Inflammatory macrophage treated with lipopolysaccharide for 1 hour (primary cell): ENCODE measurements around the gene ITLN1.
A peak's percentile ranks its signal among the peaks of the same experiment; 100 is the strongest.
"Not testable (repeated sequence)": the region's sequence is repeated elsewhere in the genome, so short reads cannot be mapped to it uniquely, and the experiment has no call there.

Experiments used
- DNase-seq, 2 donors: peaks; one replicate each; pipeline ENCODE4 v3.0.0-alpha.2; 2020 to 2022

Gene ITLN1

DNA sequence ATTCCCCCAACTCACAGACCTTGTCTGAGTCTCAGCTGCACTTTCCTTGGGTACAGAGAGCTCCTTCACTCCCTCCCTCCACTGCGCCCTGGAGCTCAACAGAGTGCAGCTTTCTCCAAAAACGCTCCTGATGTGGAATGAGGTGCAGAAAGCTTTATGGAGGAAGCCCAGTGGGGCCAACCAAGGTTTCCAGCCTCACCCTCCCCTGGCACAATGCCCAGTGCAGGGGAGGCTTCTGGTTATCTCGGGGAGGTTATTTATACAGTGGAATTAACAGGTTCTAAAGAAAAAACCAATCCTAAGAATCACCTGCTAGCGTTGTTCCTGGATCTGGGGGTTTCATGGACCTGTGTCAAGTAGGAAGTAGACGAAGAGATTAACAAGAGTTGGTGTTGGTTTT, at the start of gene ITLN1:
ITLN1 (minus strand) TSS at position 139 of the 400 bp plus-strand sequence. CDS start 303 bp downstream, outside the sequence.
- DNase-seq: no peak

DNA sequence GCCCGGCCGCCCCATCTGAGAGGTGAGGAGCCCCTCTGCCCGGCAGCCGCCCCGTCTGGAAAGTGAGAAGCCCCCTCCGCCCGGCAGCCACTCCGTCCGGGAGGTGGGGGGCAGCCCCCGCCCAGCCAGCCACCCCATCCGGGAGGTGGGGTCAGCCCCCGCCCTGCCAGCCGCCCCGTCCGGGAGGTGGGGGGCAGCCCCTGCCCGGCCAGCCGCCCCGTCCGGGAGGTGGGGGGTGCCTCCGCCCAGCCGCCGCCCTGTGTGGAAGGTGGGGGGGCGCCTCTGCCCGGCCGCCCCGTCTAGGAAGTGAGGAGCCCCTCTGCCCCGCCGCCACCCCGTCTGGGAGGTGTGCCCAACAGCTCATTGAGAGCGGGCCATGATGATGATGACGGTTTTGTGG, 48.3 kb upstream of the ITLN1 start:
- not testable (repeated sequence) for DNase-seq

DNA sequence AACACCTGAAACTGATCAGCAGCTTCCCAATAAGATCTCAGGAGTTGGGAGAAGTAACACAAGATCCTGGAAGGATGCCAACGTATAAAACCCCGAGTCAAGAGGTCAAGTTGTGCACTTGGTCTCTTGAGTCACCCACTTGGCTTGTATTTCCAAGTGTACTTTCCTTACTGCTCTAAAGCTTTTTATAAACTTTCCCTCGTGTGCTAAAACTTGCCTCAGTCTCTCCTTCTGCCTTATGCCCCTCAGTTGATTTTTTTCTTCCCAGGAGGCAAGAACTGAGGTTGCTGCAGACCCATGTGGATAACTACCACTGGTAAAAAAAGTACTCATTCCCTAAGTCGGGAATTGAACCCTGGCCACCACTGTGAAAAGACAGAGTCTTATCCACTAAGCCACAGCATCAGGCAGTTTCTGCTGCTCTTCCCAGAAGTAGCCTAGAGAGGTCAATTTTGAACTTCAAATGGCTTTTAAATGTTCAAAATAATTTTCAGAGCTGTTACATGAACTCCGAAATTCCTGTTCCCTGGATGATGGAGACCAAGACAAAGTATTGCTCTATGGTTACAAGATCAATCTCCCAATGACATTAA, 40.8 kb upstream of the ITLN1 start:
- DNase-seq: no peak

DNA sequence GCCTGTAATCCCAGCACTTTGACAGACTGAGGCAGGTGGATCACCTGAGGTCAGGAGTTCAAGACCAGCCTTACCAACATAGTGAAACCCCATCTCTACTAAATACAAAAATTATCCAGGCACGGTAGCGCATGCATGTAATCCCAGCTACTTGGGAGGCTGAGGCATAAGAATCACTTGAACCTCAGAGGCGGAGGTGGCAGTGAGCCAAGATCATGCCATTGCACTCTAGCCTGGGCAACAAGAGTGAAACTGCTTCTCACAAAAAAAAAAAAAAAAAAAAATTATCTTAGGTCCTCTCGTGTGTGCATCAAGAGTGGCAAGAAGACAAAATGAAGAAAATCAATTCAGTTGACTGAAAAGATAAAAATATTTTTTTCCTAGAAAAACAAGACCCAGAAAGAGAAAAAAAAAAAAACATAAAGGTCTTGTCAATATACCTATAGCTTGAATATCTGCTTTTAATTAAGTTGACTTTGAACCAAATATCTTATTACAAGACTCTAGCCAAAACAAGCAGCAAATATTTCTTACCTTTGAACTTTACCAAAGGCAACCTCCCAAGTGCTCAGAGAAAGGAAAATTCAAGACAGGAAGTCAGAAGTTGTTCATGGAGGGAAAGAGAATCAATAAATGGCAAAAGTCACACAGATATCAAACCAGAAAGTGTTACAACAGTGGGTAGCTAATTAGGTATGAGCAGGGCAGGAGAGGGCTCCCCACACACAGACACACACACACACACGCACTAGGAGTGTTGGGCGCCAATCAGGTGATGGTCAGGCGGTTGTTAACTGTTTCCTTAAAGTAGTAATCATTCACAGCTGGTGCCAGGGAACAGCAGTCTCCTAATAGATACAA, 40.0 kb upstream of the ITLN1 start:
- DNase-seq: no peak

- DNase-seq: no peak
Measured at GRCh38 chr1:160916666-160917065, 31.7 kb upstream of the ITLN1 start.

GRCh38 chr1:160913229-160913628, 28.2 kb upstream of the ITLN1 start:
- DNase-seq: not testable (repeated sequence)

GRCh38 chr1:160911925-160912324, 26.9 kb upstream of the ITLN1 start:
- DNase-seq: peak in 1 of 2 donors; percentile 7

DNA sequence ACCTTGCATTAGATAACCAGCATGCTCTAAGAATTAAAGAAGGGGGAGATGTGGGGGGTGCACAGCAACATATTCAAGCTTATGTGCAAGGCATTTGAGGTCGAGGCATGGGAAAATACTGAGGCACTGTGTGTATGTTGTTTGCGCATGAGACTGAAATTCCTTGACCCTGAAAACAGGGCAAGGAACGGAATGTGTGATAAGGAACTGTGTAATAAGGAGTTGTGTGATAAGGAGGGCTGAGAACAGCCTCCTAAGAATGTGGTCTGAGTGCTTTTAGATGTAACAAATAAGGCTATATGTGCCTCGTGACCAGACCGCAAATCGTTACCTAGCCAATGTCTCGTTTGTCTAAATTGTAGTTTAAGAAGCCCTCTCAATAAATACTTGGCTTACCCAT, 26.5 kb upstream of the ITLN1 start:
- DNase-seq: no peak

DNA sequence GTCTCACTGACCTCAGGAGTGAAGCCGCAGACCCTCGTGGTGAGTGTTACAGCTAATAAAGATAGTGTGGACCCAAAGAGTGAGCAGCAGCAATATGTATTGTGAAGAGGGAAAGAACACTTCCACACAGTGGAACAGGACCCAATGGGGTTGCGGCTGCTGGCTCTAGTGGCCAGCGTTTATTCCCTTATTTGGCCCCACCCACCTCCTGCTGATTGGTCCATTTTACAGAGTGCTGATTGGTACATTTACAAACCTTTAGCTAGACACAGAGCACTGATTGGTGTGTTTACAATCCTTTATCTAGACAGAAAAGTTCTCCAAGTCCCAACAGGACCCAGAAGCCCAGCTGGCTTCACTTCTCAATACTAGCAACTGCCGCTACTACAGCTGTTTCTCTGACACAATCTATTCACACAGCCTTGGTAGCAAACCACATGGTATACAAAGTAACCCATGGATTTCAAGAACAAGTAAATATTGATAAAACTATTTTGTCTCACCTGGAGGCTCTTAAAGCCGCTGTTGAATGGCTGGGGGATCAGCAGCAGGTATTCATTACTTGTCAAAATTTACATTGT, 25.3 kb upstream of the ITLN1 start:
- no peak for DNase-seq

DNA sequence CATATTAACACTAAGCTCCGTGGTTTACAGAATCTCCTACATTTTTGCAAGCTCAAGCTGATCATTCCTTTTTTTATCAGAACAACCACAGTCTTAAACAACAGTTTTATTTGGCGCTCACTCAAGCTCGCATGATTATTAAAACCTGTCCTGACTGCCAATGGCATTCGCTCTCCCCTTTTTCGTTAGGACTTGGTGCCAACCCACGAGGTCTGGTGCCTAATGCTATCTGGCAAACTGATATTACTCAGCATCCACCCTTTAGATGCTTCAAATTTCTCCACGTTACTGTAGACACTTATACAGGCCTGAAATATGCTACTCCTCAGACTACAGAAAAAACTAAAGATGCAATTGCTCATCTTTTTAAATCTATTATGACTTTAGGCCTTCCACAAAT, 23.0 kb upstream of the ITLN1 start:
- DNase-seq: no peak

- DNase-seq: no peak
Measured at GRCh38 chr1:160905617-160905989, 20.6 kb upstream of the ITLN1 start.

DNA sequence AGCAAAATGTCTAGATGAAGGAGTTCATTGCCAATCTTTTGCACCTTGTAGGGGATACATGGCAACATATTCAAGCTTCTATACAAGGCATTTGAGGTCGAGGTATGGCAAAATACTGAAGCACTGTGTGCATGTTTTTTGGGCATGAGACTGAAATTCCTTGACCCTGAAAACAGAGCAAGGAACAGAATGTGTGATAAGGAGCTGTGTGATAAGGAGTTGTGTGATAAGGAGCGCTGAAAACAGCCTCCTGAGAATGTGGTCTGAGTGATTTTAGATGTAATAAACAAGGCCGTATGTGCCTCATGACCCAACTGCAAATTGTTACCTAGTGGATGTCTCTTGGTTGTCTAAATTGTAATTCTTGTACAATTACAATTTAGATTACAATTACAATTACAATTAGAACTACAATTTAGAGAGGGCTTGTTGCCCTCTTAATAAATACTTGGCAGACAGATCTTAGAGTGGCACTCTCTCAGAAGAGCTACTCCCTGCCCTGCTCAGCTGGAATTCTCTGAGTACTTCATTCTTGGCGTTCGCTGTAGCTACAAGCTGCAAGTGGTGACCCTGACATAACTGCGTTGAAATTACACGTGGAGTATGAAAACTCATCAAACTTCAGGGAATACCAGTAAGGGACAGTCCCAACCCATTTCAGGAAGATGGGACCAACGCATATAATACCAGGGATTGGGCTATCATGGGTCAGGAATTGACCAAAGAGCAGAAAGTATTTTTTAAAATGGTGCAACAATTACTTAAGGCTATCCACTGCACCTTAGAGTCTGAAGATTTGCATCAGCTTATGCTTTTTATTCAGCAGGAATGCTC, 20.0 kb upstream of the ITLN1 start:
- no peak for DNase-seq

DNA sequence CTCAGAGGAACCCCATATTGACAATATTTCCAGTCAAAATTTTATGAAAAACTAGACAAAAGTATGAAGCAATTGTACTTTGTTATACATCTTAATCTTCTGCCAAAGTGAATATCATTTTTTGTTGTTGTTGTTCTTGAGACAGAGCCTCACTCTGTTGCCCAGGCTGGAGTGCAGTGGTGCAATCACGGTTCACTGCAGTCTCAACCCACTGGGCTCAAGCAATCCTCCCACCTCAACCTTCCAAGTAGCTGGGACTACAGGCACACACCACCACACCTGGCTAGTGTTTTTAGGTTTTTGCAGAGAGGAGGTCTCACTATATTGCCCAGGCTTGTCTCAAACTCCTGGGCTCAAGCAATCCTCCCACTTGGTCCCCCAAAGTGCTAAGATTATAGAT, 17.3 kb upstream of the ITLN1 start:
- not testable (repeated sequence) for DNase-seq

- no peak for DNase-seq
Measured at GRCh38 chr1:160901768-160902167, 16.8 kb upstream of the ITLN1 start.

DNA sequence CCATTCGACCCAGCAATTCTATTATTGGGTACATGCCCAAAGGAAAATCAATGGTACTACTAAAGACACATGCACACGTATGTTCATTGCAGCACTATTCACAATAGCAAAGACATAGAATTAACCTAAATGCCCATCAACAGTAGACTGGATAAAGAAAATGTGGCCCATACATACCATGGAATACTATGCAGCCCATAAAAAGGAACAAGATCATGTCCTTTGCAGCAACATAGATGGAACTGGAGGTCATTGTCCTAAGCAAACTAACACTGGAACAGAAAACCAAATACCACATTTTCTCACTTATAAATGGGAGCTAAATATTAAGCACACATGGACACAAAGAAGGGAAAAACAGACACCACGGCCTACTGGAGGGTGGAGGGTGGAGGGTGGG, 15.7 kb upstream of the ITLN1 start:
- not testable (repeated sequence) for DNase-seq

DNA sequence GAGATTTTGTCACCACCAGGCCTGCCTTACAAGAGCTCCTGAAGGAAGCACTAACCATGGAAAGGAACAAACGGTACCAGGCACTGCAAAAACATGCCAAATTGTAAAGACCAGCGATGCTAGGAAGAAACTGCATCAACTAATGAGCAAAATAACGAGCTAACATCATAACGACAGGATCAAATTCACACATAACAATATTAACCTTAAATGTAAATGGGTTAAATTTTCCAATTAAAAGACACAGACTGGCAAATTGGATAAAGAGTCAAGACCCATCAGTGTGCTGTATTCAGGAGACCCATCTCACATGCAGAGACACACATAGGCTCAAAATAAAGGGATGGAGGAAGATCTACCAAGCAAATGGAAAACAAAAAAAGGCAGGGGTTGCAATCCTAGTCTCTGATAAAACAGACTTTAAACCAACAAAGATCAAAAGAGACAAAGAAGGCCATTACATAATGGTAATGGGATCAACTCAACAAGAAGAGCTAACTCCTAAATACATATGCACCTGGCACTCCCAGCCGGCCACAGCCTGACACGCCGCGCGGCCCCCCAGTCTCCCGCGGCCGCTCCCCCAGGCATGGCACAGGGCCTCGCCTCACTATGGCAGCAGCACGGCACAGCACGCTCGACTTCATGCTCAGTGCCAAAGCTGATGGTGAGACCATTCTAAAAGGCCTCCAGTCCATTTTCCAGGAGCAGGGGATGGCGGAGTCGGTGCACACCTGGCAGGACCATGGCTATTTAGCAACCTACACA, 9.6 kb upstream of the ITLN1 start:
- DNase-seq: not testable (repeated sequence)

GRCh38 chr1:160891474-160891873, 6.5 kb upstream of the ITLN1 start:
- DNase-seq: no peak

DNA sequence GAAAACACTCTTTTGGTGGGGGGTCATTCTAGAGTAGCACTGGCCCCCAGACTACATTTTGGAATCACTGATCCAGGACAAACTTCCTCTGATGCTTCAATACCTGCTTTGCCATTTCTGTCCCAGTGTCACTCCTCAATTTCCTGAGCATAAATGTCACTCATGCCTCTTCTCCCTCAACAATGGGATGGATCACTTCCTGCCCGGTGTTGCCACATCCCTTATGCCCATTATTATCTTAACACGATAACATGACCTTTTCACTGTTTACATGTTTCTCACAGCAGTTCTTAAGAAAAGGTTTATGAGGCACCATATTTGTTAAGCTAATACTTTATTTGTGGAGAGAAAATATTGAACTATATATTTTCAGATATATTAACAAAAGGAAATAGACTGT, 3.9 kb upstream of the ITLN1 start:
- no peak for DNase-seq

GRCh38 chr1:160887071-160887470, 2.1 kb upstream of the ITLN1 start:
- DNase-seq: peak; percentile 29 to 46

GRCh38 chr1:160884579-160884978, 401 bp downstream of the ITLN1 start:
- no peak for DNase-seq

DNA sequence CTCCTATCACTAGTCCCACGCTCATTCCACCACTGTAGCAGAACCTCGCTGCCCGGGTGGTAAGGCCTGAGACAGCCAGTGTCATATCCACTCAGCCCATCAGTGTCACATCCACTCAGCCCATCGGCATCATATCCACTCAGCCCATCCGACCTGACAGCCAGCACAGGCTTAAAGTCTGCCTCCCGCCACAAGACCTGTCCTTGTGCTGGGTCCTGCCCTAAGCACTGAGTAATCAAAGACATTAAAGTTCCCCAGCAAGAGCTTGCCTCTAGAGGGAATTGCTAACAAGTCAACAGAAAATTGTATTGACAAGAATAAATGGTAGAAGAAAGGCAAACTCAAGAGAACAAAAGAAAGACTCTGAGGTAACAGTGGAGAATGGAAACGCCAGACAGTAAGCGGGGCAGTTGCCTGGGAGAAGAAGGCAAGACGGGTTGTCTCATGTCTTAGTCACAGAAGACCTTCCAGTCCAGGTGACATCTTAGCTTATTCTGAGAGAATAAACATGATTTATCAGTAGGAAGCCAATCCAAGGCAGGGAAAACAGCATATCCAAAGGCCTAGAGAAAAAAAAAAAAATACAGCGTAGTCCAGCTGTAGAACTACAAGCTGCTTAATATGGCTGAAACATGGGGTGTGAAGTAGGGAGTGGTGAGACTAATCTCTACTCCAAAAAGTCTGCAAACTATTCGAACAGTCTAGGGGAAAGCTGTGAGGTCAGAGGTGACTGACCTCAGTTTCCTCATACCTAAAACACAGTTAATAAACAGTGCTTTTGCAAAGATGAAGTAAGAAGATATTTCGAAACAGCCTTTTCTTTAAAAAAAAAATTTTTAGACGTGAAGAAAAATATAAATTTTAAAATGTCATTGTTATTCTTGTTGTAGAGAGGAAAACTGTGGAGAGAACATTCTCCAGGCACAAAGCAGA, 1.1 kb downstream of the ITLN1 start:
- peak in 1 of 2 donors; percentile 41 for DNase-seq
